H1 (cell line): ENCODE measurements around the gene SYN1. TPM values are rescaled to one million over a fixed set of nuclear protein-coding genes. Genes with fewer than 3 reads are reported as not detected.

ENCODE experiments used
- CTCF ChIA-PET: fragments of 300-600 bp; sonication (Branson Sonifier 250); formaldehyde crosslinking; loops from one replicate; lab custom pipeline; 2021; ENCODE audit not compliant: partially characterized antibody; lab: Charles Lee
- POLR2A ChIA-PET: fragments of 300-600 bp; sonication (Branson Sonifier 250); formaldehyde crosslinking; loops from one replicate; lab custom pipeline; 2021; ENCODE audit warnings: inconsistent platforms; ENCODE audit not compliant: partially characterized antibody; lab: Charles Lee
- DNase-seq, 2 experiments: peaks; one replicate each; pipeline versions ENCODE4 v3.0.0 to v3.0.0-alpha.2; 2010 to 2022; ENCODE audit warnings: low spot score in 2 of 2, low read depth in 1 of 2, mixed read lengths in 1 of 2
- FAIRE-seq: peaks from 2 replicates; lab custom pipeline; 2011; peaks lifted over from hg19 to GRCh38; lab: Jason Lieb, UNC
- H2AFZ ChIP-seq: 2 replicates; pipeline ENCODE4 v1.8.1; 2012; ENCODE audit warnings: low read length, inconsistent platforms
- H2AK5ac ChIP-seq: 2 replicates; pipeline ENCODE4 v1.6.1; 2013; ENCODE audit warnings: low read depth, low read length
- H2BK120ac ChIP-seq: replicated peaks from 2 replicates; pipeline ENCODE3; 2013; ENCODE audit warnings: low read depth, low read length, inconsistent platforms
- H2BK12ac ChIP-seq: 2 replicates; pipeline ENCODE4 v1.6.1; 2013; ENCODE audit warnings: low read depth, low read length
- H2BK15ac ChIP-seq: 2 replicates; pipeline ENCODE4 v1.6.1; 2013; ENCODE audit warnings: low read length
- H2BK20ac ChIP-seq: 2 replicates; pipeline ENCODE4 v1.6.1; 2013; ENCODE audit warnings: low read length
- H2BK5ac ChIP-seq: 2 replicates; pipeline ENCODE4 v1.6.1; 2013; ENCODE audit warnings: low read depth, low read length
- H3K14ac ChIP-seq: 2 replicates; pipeline ENCODE4 v1.6.1; 2013; ENCODE audit warnings: inconsistent platforms; ENCODE audit not compliant: insufficient read length
- H3K18ac ChIP-seq: 2 replicates; pipeline ENCODE4 v1.6.1; 2013; ENCODE audit warnings: low read length; ENCODE audit errors: extremely low read depth
- H3K23ac ChIP-seq: 2 replicates; pipeline ENCODE4 v1.6.1; 2013; ENCODE audit warnings: inconsistent platforms; ENCODE audit not compliant: insufficient read length
- H3K23me2 ChIP-seq: 2 replicates; pipeline ENCODE4 v1.6.1; 2013; ENCODE audit warnings: low read depth, low read length
- H3K27ac ChIP-seq: 2 replicates; pipeline ENCODE4 v1.6.1; 2011; ENCODE audit warnings: low read depth, low read length, inconsistent platforms
- H3K27me3 ChIP-seq, 4 experiments: replicated peaks in 1 of 4; 1 replicate in 1 of 4; 2 replicates in 3 of 4; pipeline versions ENCODE4 v1.6.1 to v1.8.1; 2011 to 2013; ENCODE audit warnings: low read length in 3 of 4, mild to moderate bottlenecking in 3 of 4, inconsistent platforms in 2 of 4, mixed read lengths in 2 of 4, moderate library complexity in 1 of 4; ENCODE audit not compliant: control insufficient read depth in 3 of 4, insufficient read depth in 3 of 4; ENCODE audit errors: extremely low read depth in 1 of 4
- H3K36me3 ChIP-seq, 4 experiments: 2 replicates each; pipeline versions ENCODE4 v1.6.1 to v1.8.1; 2011 to 2013; ENCODE audit warnings: mild to moderate bottlenecking in 4 of 4, low read length in 3 of 4, moderate library complexity in 2 of 4, control low read depth in 1 of 4, inconsistent platforms in 1 of 4; ENCODE audit not compliant: insufficient read depth in 4 of 4, control insufficient read depth in 2 of 4
- H3K4ac ChIP-seq: replicated peaks from 2 replicates; pipeline ENCODE3; 2013; ENCODE audit warnings: low read length, low read depth, mixed read lengths, inconsistent platforms; ENCODE audit not compliant: insufficient read length
- H3K4me1 ChIP-seq, 4 experiments: replicated peaks in 1 of 4; 1 replicate in 1 of 4; 2 replicates in 3 of 4; pipeline versions ENCODE4 v1.6.1 to v1.8.1; 2011 to 2013; ENCODE audit warnings: low read length in 3 of 4, inconsistent platforms in 2 of 4, mixed read lengths in 1 of 4; ENCODE audit not compliant: insufficient read depth in 4 of 4, control insufficient read depth in 3 of 4
- H3K4me2 ChIP-seq, 2 experiments: 2 replicates each; pipeline versions ENCODE4 v1.6.1 to v1.8.1; 2011 to 2013; ENCODE audit warnings: low read depth in 2 of 2, low read length in 2 of 2, control low read depth in 1 of 2, inconsistent platforms in 1 of 2, mild to moderate bottlenecking in 1 of 2; ENCODE audit not compliant: insufficient read depth in 1 of 2
- H3K4me3 ChIP-seq, 4 experiments: fragments of 200-600, 300-600 bp in 1 of 4; sonication (generic), shearing (Covaris generic), sonication (Bioruptor Twin) in 1 of 4; 2 replicates each; pipeline versions ENCODE4 v1.5.1 to v1.8.1; 2011 to 2016; ENCODE audit warnings: low read length in 4 of 4, low read depth in 3 of 4, control low read depth in 2 of 4, inconsistent platforms in 2 of 4, mild to moderate bottlenecking in 2 of 4, mixed read lengths in 1 of 4, moderate library complexity in 1 of 4; ENCODE audit not compliant: insufficient read depth in 2 of 4; ENCODE audit errors: extremely low read depth in 1 of 4
- H3K56ac ChIP-seq: replicated peaks from 2 replicates; pipeline ENCODE3; 2013; ENCODE audit warnings: low read depth, mild to moderate bottlenecking, mixed read lengths, low read length, inconsistent platforms; ENCODE audit not compliant: insufficient read length
- H3K79me1 ChIP-seq: 2 replicates; pipeline ENCODE4 v1.6.1; 2013; ENCODE audit warnings: low read depth, low read length, control low read depth
- H3K79me2 ChIP-seq, 2 experiments: 2 replicates each; pipeline versions ENCODE4 v1.6.1 to v1.8.1; 2012 to 2013; ENCODE audit warnings: low read length in 2 of 2, mild to moderate bottlenecking in 2 of 2, inconsistent platforms in 1 of 2; ENCODE audit not compliant: insufficient read depth in 2 of 2, control insufficient read depth in 1 of 2
- H3K9ac ChIP-seq, 4 experiments: replicated peaks in 1 of 4; 1 replicate in 1 of 4; 2 replicates in 3 of 4; pipeline versions ENCODE4 v1.6.1 to v1.8.1; 2011 to 2013; ENCODE audit warnings: low read depth in 3 of 4, low read length in 3 of 4, control low read depth in 2 of 4, mild to moderate bottlenecking in 2 of 4, moderate library complexity in 2 of 4, inconsistent platforms in 1 of 4; ENCODE audit errors: extremely low read depth in 1 of 4
- H3K9me3 ChIP-seq, 2 experiments: 2 replicates each; pipeline versions ENCODE4 v1.6.1 to v1.8.1; 2012 to 2013; ENCODE audit warnings: mild to moderate bottlenecking in 2 of 2, moderate library complexity in 2 of 2, control low read depth in 1 of 2, inconsistent platforms in 1 of 2, low read depth in 1 of 2, low read length in 1 of 2, mixed read lengths in 1 of 2; ENCODE audit not compliant: insufficient read depth in 2 of 2
- H4K20me1 ChIP-seq, 2 experiments: replicated peaks in 1 of 2; 2 replicates each; pipeline versions ENCODE3 to v1.8.1; 2011 to 2013; ENCODE audit warnings: inconsistent platforms in 2 of 2, low read length in 2 of 2, mild to moderate bottlenecking in 1 of 2; ENCODE audit not compliant: insufficient read depth in 2 of 2, control insufficient read depth in 1 of 2
- H4K5ac ChIP-seq: 2 replicates; pipeline ENCODE4 v1.6.1; 2013; ENCODE audit warnings: low read length, low read depth, mixed read lengths, inconsistent platforms; ENCODE audit not compliant: insufficient read length
- H4K8ac ChIP-seq: 2 replicates; pipeline ENCODE4 v1.8.0; 2013; ENCODE audit warnings: mild to moderate bottlenecking, moderate library complexity, low read length, inconsistent platforms; ENCODE audit not compliant: insufficient read depth; ENCODE audit errors: extremely low read depth
- H4K91ac ChIP-seq: replicated peaks from 2 replicates; pipeline ENCODE3; 2013; ENCODE audit warnings: low read length, mixed read lengths, inconsistent platforms; ENCODE audit not compliant: insufficient read length
- BRCA1 ChIP-seq: IDR thresholded peaks from 2 replicates; pipeline ENCODE4 v1.6.1; 2012; ENCODE audit warnings: low read depth, low read length, improper control_type of control experiment
- FOSL1 ChIP-seq: IDR thresholded peaks from 2 replicates; pipeline ENCODE4 v1.6.1; 2011; ENCODE audit warnings: mild to moderate bottlenecking, low read depth, low read length, moderate library complexity; ENCODE audit not compliant: insufficient read depth
- JUND ChIP-seq: IDR thresholded peaks from 2 replicates; pipeline ENCODE4 v1.6.1; 2011; ENCODE audit warnings: mild to moderate bottlenecking, improper control_type of control experiment, low read length
- NANOG ChIP-seq: IDR thresholded peaks from 2 replicates; pipeline ENCODE4 v1.6.1; 2011; ENCODE audit warnings: low read length, low read depth, mild to moderate bottlenecking, inconsistent platforms; ENCODE audit not compliant: insufficient read depth, poor library complexity, severe bottlenecking
- POU5F1 ChIP-seq: IDR thresholded peaks from 2 replicates; pipeline ENCODE4 v1.6.1; 2011; ENCODE audit warnings: low read depth, mild to moderate bottlenecking, low read length, moderate library complexity
- RAD21 ChIP-seq, 2 experiments: IDR thresholded peaks in 1 of 2; conservative IDR thresholded peaks in 1 of 2; 2 replicates each; pipeline ENCODE4 v1.6.1; 2011; ENCODE audit warnings: low read depth in 2 of 2, low read length in 2 of 2, improper control_type of control experiment in 1 of 2, inconsistent platforms in 1 of 2, mild to moderate bottlenecking in 1 of 2, moderate library complexity in 1 of 2
- SP1 ChIP-seq: IDR thresholded peaks from 2 replicates; pipeline ENCODE4 v1.6.1; 2011; ENCODE audit warnings: low read depth, low read length
- SP2 ChIP-seq: IDR thresholded peaks from 2 replicates; pipeline ENCODE4 v1.6.1; 2012; ENCODE audit warnings: mild to moderate bottlenecking, low read length, inconsistent platforms
- TAF1 ChIP-seq: IDR thresholded peaks from 2 replicates; pipeline ENCODE4 v1.6.1; 2011; ENCODE audit warnings: mild to moderate bottlenecking, low read depth, low read length
- TAF7 ChIP-seq: optimal IDR thresholded peaks from 2 replicates; pipeline ENCODE3; 2011; ENCODE audit warnings: low read depth, mild to moderate bottlenecking, inconsistent platforms, low read length, moderate library complexity, borderline replicate concordance
- WGBS, 2 experiments: shearing (Covaris generic) in 1 of 2; methylation state at CpG; one replicate each; pipeline versions ENCODE4 v1.1.6 to v1.1.7; 2013 to 2015; ENCODE audit warnings: low lambda C conversion rate in 2 of 2, mixed read lengths in 2 of 2, inconsistent platforms in 1 of 2, low coverage in 1 of 2, missing lambda C conversion rate in 1 of 2; ENCODE audit not compliant: insufficient replicate concordance in 2 of 2, insufficient coverage in 1 of 2, insufficient read length in 1 of 2; ENCODE audit errors: extremely low coverage in 1 of 2, missing lambda C conversion rate in 1 of 2; 5-methylcytosine and 5-hydroxymethylcytosine counted together
- polyA plus RNA-seq, 7 experiments: library from polyadenylated mRNA; depleted of rRNA in 3 of 7; stranded (reverse) in 5 of 7; unstranded in 2 of 7; fragments of >200 nt in 5 of 7; fragments of 200-250 nt in 2 of 7; gene quantifications; 1 replicate in 5 of 7; 2 replicates in 1 of 7; 4 replicates in 1 of 7; pipeline versions ENCODE4 v1.2.1 to v1.2.3, GENCODE V29; 2011 to 2013; ENCODE audit warnings: missing spikeins in 2 of 7, mixed read lengths in 2 of 7
- total RNA-seq: library from RNA; stranded (reverse); fragmentation: NEBNext Ultra II Directional; extraction: Animal tissue kit (Norgen Biotek cat#: 25700); gene quantifications from 2 replicates; pipeline ENCODE4 v1.2.1, GENCODE V29; 2021
- TF ChIP-seq, protein P1 (sequence below): IDR thresholded peaks from 2 replicates; pipeline ENCODE4 v1.6.1; 2012; ENCODE audit warnings: inconsistent platforms

The SYN1 gene
- total and polyA plus RNA-seq, 2 of the 8 experiments (the other 6 are each of a cell fraction or from before 2014, with no cell fraction given): 2.1 to 14.1 TPM

- no peak overlapping the region for H4K5ac ChIP-seq
- FAIRE-seq (peak; percentile 93), DNase-seq (peak; percentile 73 to 76)
- no peak overlapping the region for H2AK5ac ChIP-seq
- H3K27ac ChIP-seq: no peak overlapping the region
- H3K56ac ChIP-seq: no peak overlapping the region
- H3K79me2 ChIP-seq: no peaks in the 10 kb centered on the region
- no peaks in the 10 kb centered on the region; the same call in 1 of the 2 replicates for H3K23me2 ChIP-seq
- H3K4me2 ChIP-seq: peak overlapping the region; percentile 59 to 63
- POLR2A ChIA-PET: interaction anchor here (0.5 to 2.1 kb wide), 9 partner anchors 11 to 205 kb away, joined by 3 to 7 read pairs (median 3); partner anchors contain the start of gene TIMP1
- peaks cover 0 to 1% of the 10 kb centered on the region in 2 experiments for H4K20me1 ChIP-seq
- H4K8ac ChIP-seq: no peak overlapping the region
- H2BK120ac ChIP-seq: no peak overlapping the region
- no peak overlapping the region for H3K23ac ChIP-seq
- no peak overlapping the region for H3K9ac ChIP-seq
- H3K79me1 ChIP-seq: no peaks in the 10 kb centered on the region
- H3K14ac ChIP-seq: no peak overlapping the region
- CTCF ChIA-PET: interaction anchor here (0.6 to 1.6 kb wide), 7 partner anchors 13 to 100 kb away, joined by 3 to 7 read pairs (median 4); partner anchors contain the start of gene TIMP1
- no peaks in the 10 kb centered on the region for H3K36me3 ChIP-seq
- H3K4me1 ChIP-seq: peaks cover 3 to 7% (median 5%) of the 10 kb centered on the region in 4 experiments
- H2AFZ ChIP-seq: peak overlapping the region; percentile 85; the same call in 1 of the 2 replicates
- H3K4me3 ChIP-seq: peak overlapping the region; percentile 14 to 55 (median 22); a peak in 6 of 8 replicates
- no peak overlapping the region for H3K18ac ChIP-seq
- no peaks in the 10 kb centered on the region for H3K9me3 ChIP-seq
- H2BK20ac ChIP-seq: no peak overlapping the region
- no peak overlapping the region for H2BK15ac ChIP-seq
- 5% methylated on average over 21 of the region's 35 CpGs; no CpG with 5 or more reads in 1 of the 2 experiments for WGBS, 2 experiments
- no peak overlapping the region for H2BK12ac ChIP-seq
- no peak overlapping the region for H2BK5ac ChIP-seq
- H3K4ac ChIP-seq: no peak overlapping the region
- H3K27me3 ChIP-seq: no peaks in the 10 kb centered on the region
- no peak overlapping the region for H4K91ac ChIP-seq
- TF ChIP-seq, protein P1, sequence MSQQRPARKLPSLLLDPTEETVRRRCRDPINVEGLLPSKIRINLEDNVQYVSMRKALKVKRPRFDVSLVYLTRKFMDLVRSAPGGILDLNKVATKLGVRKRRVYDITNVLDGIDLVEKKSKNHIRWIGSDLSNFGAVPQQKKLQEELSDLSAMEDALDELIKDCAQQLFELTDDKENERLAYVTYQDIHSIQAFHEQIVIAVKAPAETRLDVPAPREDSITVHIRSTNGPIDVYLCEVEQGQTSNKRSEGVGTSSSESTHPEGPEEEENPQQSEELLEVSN: peak; percentile 33; the same call in 1 of the 2 replicates
- TF ChIP-seq SP1 (peak; percentile 82), TAF1 (0 out of 2 replicates have a peak, but pooled peaks have one; percentile 39), RAD21 (IDR thresholded peaks at IDR 0.05 in 1 of 2, conservative IDR thresholded peaks at IDR 0.05 in 1 of 2; ENCODE audit: low read depth in 2 of 2, low read length in 2 of 2) (peak in 1 of 2 experiments; percentile 1; a peak in 1 of 4 replicates), TAF7 (no peak), SP2 (peak; percentile 33; the same call in 1 of the 2 replicates), JUND (no peak), NANOG (no peak), FOSL1 (no peak), POU5F1 (no peak), BRCA1 (no peak)
Observed at GRCh38 chrX:47623540-47624027, 3.9 kb upstream of the SYN1 start.
